Ramos (cell line): ENCODE results near the gene HNRNPUL1.

Source experiments
- in situ Hi-C: fragments of 300-500 bp; cut with MboI; formaldehyde crosslinking; loops from one replicate; pipeline ENCODE4 v1.14.3; 2022; ENCODE audit warnings: low sequenced_read_pairs; ENCODE audit not compliant: unreplicated experiment

HNRNPUL1 gene

DNA sequence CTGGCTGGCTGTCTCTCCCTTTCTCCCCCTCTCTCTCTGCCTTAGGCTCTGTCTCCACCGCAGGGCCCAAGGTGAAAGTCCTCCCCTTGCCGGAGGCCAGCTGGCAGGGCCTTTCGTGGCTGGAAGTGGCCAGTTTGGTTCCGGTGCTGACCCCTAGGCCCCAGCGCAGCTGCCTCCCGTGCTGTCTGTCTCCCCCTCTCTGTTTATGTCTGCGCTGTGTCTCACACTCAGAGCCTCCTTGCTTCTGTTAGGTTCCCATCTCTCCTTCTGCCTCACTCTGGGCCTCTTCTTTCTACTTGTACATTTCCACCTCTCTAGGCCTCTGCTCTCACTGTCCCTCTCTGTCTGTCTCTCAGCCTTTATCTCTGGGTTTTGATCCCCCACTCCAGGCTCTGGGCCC is 58.9 kb downstream of the HNRNPUL1 start:
- in situ Hi-C loops: no loop called here

DNA sequence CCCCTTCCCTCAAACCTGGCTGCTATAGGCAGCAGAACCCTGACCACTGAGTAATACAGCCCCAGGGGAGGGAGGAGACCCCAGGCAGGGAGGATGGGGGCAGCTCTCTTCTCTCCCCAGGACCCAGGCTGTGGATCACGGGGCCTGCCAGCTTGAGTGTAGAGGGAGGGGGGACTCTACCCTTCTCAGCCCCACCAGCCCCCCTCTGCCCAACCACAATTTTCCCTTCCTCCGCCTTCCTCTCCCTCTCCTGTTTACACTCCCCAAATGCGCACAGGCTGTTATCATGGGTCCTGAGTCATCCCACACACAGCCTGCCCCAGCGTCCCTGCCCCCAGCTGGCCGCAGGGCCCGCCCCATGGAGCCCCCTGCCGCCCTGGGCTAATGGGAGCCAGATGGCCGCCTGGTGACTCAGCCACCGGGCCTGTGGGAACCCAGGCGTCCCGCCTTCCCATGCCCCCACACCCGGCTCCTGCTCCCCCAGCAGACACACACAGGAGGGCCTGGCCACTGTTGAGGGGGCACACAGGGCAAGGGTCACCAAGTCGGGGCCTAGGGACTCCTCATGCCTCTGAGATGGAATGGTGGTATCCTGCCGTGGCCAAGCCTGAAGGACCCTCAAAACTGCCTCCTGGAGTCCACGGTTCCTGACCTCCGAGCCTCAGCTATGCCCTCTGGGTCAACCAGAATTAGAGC is 59.4 kb downstream of the HNRNPUL1 start:
- in situ Hi-C loops: no loop called here

DNA sequence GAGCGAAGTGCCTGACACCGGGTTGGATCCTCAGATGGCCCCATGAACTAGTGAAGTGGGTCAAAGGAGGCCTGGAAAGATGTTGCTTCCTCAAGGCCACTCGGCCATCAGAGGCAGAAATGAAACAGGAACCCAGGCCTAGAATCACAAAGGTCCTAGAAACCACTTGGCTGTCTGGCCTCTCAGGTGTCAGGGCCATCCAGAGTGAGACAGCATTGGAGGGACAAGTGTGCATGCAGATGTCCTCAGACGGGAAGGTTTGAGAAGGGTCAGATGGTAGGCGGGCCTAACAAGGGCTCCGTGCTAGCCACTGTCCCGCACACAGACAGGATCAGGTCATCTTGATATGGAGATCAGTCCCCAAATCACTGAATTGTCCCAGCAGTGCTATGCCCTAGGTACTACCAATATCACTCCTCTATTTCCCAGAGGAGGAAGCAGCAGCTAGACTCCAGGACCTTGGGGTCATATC is 60.1 kb downstream of the HNRNPUL1 start:
- in situ Hi-C loops: no loop called here

DNA sequence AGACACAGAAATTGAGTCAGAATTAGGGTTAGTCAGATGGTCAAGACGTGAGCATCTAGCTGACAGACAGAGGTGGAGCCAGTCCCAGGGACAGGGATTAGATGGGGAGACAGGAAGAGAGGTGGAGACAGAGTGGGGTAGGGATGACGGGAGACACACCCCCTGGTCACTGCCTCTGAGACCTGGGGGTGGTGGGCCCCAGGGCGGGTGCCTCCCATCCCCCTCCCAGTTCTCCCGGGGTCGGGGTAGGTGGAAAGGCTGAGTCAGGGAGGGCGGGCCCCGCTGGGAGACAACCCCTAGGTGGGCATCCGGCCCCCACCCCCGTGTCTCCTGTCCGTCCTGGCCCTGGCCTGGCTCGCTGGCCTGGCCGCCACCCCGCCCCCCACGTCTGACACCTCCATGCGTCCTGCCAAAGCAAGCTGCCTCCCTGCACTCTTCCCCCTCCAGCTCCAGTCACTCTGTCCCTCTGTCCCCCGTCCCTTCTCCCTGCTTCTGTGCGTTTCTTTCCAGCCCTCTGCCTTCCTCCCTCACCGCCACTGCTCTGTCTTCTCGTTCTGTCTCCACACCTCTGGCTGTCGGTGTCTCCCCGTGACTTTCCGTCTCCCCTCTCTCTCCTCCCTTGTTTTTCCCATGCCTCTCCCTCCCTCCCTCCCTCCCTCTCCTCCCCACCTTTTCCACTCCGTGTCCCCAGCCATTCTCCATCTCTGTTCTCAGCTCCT is 60.9 kb downstream of the HNRNPUL1 start:
- in situ Hi-C loops: no loop called here

DNA sequence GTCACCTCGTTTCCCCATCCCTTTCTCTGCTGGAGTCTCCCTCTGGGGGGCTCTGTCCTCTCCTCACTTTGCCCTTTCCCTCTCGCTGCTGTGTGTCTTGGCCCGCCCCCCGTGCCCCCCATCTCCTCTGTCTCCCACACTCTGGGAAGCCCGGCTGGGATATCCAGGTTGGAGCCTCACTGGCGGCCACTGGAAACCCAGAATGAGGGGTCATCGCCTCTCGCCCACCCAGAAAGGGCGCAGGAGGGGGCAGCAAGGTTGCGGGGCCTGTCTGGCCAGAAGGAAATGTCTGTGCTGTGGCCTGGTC is 61.4 kb downstream of the HNRNPUL1 start:
- in situ Hi-C loops: no loop called here

DNA sequence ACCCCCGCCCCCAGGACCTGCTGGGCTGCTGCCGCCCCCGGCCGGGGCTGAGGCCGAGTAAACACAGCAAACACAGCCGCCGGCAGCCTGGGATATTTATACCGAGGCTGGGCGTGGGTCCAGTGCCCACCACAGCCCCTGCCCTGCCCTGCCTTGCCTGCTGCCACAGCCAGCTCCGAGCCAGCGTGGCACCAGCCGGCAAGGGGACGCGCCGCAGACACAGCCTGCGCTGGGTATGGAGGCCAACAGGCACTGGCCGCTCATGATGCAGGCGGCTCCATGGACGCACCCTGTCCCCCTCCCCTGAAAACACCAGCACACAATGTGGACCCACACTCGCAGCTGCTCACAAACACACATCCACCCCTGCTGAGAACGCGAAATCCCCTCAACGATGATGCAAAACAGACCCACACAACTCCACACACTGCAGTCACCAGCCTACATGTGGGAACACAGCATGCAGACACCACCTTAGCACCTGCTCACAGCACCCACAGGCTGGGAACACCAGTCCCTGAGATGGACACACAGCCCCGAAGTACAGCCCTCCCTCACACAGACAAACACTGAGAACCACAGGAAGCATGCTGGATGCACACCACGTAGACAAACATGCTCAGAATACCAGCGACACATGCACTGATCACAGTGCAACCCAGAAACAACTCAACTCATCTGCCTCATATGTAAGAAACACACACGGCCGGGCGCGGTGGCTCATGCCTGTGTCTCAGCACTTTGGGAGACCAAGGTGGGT is 62.0 kb downstream of the HNRNPUL1 start:
- in situ Hi-C loops: no loop called here

DNA sequence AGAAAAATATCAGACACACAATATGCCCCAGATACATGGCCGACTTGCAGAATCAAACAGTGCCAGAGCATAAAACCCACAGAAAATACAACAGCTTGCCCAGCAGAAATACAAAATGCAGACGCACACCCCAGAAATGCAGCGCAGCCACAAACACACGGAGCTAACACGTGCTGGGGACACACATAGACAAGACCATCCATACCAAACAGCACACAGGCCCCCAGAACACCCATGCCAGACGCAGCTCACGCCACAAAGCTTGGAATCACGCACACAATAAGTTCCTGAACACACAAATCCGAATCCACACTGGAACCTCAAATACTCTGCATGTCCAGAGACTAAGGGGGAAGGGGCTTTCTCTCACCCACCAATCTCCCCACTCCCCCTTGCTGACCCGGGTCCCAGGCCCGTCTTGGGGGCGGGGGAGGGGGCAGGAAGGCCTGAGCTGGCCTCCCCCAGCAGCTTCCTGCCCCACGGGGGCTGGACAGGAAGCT is 63.0 kb downstream of the HNRNPUL1 start:
- in situ Hi-C loops: no loop called here

DNA sequence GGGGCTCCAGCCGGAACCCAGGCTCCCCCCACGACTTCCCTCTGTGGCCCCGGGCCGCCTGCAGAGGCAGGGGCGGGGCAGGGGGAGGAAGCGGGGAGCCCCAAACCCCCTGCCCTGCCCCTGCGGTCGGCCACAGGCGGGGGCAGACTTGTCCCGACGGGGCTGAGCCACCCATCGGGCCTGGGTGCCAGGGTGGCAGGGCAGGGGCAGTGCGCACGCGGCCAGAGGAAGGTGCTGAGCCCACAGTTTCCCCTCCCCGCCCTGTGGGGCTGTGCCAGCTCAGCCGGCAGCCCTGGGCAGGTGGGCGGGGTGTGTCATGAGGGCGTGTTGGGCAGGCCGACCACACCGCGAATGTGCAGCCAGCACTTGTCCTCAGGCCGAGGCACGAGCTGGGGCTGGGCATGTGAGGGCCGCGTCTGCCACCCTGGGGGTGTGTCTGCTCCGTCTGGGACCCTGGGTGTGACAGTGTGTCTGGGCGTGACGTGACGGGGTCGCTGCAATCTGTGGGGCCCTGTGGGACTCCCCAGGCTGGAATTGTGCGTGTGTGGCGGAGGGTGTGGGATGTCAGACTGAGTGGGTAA is 63.5 kb downstream of the HNRNPUL1 start:
- in situ Hi-C loops: no loop called here

DNA sequence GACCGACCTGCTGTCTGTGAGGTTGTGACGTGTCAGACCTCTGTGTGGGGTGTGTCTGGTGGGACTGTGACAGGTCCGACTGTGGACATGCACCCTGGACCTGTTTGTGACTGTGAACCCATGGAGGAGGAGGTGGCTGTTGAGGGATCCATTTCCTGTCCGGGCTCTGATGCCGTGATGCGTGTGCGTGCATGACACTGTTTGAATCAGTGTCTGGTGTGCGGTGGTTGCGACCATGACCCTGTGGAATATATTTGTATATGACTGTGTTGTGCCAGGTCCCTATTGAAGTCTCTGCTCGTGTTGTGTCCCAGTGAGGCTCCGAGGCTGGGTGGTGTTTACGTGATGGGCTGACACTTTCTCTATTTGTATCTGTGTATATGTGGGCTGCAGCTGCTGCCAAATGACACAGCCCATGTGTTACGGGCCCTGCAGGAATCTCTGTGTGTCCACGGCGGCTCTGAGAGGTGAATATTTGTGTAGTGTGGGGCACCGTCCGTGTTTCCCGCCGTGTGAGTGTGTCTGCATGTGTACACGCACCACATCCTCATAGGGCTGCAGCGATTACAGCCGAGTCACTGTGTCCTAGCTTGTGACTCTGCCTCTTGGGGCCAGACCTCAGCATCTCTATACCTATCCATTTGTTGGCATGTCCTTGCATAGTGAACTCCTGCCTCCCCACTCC is 64.1 kb downstream of the HNRNPUL1 start:
- in situ Hi-C loops: no loop called here

DNA sequence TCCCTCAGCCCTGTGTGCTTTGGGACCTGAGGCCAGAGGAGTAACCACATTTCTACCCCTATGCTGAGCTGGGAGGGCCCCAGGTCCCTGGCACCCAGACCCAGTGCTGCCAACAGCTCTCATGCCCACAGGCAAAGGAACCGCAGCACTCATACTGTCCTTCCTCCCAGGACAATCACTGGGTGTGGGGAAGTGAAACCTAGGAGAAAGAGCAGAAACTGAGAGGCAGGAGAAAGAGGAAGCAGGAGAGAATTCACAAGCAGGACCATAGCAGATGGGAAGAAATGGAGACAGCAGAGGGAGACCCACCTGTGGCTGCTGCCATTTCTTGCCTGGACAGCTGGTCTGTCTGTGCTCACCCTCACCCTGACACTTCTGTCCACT is 64.7 kb downstream of the HNRNPUL1 start:
- in situ Hi-C loops: no loop called here

DNA sequence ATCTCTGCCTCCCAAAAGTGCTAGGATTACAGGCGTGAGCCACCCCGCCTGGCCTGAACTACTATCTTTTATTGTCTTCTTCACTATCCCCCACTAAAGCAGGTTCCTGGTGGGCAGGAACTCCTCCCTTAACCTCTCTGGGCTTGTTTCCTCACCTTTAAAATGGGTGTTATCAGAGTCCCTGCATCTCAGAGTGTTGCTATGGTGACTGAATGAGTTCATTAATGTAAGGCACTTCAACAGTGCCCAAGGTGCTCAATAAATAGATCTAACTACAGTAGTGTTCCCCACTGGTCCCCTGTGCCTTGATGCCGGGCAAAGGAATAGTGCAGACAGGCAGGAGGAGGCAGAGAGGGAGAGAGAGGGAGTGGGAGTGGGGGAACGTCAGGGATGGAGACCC is 66.3 kb downstream of the HNRNPUL1 start:
- in situ Hi-C loops: no loop called here

DNA sequence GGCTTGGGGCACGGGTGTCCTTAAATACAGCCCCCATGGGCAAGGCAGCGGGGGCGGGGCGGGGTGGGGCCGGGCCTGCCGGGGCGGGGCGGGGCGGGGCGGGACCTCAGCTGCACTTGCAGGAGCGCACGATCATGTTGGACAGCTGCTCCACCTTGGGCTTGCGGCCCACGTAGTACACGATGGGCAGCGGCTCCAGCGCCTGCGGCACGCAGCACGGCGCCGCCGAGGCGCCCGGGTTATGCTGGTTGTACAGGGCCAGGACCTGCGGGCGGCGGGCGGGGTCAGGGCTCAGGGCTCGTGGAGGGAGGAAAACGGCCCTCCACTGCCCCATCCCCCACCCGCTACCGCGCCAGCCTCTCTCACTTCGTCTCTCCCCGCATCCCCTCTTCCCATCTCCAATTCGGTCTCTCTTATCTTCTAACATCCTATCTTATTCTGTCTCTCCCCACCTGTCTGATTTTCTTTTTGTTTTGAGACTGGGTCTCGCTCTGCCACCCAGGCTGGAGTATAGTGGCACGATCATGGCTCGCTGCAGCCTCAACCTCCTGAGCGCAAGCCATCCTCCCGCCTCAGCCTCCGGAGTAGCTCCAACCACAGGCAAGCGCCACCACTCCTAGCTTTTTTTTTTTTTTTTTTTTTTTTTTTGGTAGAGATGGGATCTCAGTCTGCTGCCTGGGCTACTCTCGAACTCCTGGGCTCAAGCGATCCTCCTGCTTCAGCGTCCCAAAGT is 66.9 kb downstream of the HNRNPUL1 start:
- in situ Hi-C loops: no loop called here

DNA sequence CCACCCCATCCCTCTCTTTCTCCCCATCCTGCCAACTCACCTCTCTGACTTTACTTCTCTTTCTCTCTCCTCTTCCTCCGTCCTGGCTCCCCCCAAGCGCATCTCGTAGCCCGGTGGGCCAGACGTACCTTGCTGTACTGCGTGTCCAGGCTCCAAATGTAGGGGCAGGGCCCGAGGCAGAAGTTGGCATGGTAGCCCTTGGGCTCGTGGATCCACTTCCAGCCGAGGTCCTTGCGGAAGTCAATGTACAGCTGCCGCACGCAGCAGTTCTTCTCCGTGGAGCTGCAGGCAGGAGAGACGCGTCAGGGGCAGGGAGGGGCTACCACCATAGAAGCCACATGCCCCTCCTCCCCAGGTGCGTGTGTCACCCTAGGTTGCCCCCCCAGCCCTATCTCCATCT is 67.8 kb downstream of the HNRNPUL1 start:
- in situ Hi-C loops: no loop called here

DNA sequence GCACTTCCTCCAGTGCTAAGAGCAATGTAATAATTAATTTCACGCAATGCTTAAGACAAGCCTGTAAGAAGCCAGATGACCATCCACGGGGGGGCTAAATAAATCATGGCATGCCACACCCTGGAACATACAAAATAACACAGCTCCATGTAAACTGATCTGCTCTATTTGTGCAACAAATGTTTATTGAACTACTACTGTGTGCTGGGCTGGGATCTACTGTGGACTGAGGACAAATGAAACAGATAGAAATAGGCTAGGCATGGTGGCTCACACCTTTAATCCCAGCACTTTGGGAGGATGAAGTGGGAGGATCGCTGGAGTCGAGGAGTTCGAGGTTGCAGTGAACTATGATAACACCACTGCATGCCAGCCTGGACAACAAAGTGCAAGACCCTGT is 68.3 kb downstream of the HNRNPUL1 start:
- in situ Hi-C loops: no loop called here

DNA sequence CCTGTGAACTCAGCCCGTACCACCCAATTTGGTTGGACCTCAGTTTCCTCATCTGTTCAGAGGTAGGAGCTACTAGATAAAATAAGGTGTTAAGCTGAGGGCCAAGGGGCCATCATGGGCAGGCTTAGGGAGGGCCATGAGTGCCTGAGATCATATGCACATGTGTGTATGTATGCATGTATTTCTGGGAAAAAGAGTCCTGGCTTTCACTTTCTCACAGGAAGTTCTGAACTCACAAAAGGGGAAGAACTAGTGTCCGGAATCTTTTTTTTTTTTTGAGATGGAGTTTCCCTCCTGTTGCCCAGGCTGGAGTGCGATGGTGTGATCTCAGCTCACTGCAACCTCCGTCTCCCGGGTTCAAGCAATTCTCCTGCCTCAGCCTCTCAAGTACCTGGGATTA is 70.6 kb downstream of the HNRNPUL1 start:
- in situ Hi-C loops: no loop called here

DNA sequence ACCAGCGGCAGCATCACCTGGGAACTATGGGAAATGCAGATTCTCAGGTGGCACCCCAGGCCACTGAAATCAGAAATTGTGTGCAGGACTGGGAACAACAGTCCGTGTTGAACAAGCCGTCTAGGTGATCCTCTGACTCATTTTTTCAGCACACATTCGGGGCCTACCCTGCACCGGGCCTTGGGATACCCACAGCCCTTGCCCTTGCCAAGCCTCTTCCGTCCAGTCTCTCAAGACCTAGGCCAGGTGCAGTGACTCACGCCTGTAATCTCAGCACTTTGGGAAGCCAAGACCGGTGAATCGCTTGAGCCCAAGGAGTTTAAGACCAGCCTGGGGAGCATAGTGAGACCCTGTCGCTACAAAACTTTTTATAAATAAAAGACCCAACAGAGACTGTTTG is 71.3 kb downstream of the HNRNPUL1 start:
- in situ Hi-C loops: no loop called here

DNA sequence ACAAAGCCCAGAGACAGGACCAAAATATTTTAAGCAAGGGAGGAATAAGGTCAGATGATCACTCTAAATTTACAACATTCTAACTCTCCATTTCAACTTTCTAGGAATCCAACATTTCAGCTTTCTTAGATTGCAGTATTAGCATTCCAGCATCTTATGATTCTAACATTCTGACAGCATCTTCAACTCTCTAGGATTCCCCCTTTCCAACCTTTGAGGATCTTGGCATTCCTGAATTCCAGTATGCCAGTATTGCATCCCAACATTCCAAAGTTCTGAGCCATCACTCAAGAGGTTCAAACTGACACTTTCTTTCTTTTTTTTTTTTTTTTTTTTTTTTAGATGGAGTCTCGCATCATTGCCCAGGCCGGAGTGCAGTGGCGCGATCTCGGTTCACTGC is 75.8 kb downstream of the HNRNPUL1 start:
- in situ Hi-C loops: no loop called here

DNA sequence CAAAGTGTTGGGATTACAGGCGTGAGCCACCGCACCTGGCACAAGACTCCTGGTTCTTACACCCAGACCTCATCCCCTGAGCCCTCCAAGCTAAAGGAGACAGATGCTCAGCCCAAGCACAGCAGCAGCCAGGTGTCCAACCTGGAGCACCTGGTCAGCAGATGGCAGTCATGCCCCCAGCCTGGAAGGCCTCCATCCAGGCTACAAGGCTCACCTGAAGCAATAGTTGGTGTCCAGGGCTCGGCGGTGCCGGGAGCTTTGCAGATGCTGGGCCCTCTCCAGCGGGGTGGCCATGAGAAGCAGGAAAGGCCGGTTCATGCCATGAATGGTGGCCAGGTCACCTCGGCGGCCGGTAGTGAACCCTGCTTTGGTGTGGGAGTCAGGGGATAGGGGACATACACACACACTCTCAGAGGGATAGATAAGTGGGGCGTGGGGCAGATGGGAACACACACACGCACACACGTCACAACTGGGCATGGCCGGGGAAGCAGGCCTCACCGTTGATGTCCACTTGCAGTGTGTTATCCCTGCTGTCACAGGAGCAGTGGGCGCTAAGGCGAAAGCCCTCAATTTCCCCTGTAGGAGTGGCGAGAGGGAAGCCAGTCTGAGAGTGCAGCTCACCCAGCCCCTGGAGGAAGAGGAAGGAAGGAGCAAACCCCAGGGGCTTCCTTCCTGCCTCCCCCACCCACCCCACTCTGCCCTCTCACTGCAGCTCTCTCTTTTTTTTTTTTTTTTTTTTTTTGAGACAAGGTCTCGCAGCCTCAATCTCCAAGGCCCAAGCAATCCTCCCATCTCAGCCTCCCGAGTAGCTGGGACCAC is 77.7 kb downstream of the HNRNPUL1 start:
- in situ Hi-C loops: no loop called here

DNA sequence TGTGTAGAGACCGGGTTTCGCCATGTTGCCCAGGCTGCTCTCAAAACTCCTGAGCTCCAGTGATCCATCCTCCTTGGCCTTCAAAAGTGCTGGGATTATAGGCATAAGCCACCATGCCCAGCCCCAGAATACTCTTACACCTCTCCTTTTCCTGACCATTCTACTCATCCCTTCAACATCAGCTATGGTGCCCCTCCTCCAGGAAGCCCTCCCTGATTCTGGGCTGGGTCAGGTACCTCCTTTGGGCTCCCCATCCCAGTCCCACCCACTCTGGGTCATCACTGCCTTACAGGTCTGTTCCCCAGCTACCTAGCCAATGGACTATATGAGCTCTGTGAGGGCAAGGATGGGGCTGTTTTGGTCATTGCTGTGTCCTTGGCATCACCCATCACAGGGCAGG is 80.0 kb downstream of the HNRNPUL1 start:
- in situ Hi-C loops: no loop called here
